ENCODE measurements around the gene LPGAT1. TPM values are rescaled to one million over a fixed set of nuclear protein-coding genes. Genes with fewer than 3 reads are reported as not detected.

LPGAT1 gene
- total RNA-seq, 1 donor from 2014 or later: 5.7 TPM

DNA sequence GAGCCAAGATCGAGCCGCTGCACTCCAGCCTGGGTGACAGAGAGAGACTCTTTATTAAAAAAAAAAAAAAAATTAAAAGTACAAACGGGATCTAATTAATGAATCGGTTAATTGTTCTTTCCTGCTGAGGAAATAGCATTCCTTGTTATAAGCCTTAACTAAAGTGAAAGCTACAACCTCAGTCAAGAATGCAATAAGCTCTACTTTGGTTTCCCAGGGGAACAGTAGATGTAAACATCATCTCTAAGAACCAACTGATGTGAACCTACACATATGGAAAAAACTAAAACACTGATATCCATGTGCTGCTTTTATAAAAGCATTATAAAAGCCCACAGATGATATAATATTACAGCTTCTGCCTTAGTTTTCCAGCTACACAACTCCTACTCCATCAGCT is 41.9 kb downstream of the LPGAT1 start:
- Histone ChIP-seq H4K20me1 (ENCODE audit: low read depth) (no peaks in the 10 kb centered on the region), H3K4me1 (no peaks in the 10 kb centered on the region), H3K27ac (no peak overlapping the region), H3K4me2 (no peak overlapping the region), H3K4me3 (no peak overlapping the region), H3F3A (ENCODE audit: low read depth) (no peaks in the 10 kb centered on the region), H3K9me3 (ENCODE audit: low read depth) (no peaks in the 10 kb centered on the region), H3K36me3 (no peaks in the 10 kb centered on the region), H3K79me2 (ENCODE audit: low read depth) (no peaks in the 10 kb centered on the region), H2AFZ (replicated peaks) (no peak overlapping the region), H3K9ac (no peak overlapping the region), H3K27me3 (no peaks in the 10 kb centered on the region)
- Mint-ChIP-seq H3K4me1 (no peaks in the 10 kb centered on the region), H3K9me3 (no peaks in the 10 kb centered on the region), H3K36me3 (peaks cover 15% of the 10 kb centered on the region), H3K27ac (no peak overlapping the region), H3K4me3 (no peak overlapping the region), H3K27me3 (ENCODE audit: insufficient read depth, low read depth) (peaks cover 3% of the 10 kb centered on the region)
- no peak for TF ChIP-seq EZH2phosphoT487 (IDR thresholded peaks at IDR 0.05)
- TF ChIP-seq, protein P1, sequence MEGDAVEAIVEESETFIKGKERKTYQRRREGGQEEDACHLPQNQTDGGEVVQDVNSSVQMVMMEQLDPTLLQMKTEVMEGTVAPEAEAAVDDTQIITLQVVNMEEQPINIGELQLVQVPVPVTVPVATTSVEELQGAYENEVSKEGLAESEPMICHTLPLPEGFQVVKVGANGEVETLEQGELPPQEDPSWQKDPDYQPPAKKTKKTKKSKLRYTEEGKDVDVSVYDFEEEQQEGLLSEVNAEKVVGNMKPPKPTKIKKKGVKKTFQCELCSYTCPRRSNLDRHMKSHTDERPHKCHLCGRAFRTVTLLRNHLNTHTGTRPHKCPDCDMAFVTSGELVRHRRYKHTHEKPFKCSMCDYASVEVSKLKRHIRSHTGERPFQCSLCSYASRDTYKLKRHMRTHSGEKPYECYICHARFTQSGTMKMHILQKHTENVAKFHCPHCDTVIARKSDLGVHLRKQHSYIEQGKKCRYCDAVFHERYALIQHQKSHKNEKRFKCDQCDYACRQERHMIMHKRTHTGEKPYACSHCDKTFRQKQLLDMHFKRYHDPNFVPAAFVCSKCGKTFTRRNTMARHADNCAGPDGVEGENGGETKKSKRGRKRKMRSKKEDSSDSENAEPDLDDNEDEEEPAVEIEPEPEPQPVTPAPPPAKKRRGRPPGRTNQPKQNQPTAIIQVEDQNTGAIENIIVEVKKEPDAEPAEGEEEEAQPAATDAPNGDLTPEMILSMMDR (IDR thresholded peaks at IDR 0.05): no peak
- TF ChIP-seq EZH2 (IDR thresholded peaks at IDR 0.05): no peak
- no peak for DNase-seq (ENCODE audit: low spot score)

DNA sequence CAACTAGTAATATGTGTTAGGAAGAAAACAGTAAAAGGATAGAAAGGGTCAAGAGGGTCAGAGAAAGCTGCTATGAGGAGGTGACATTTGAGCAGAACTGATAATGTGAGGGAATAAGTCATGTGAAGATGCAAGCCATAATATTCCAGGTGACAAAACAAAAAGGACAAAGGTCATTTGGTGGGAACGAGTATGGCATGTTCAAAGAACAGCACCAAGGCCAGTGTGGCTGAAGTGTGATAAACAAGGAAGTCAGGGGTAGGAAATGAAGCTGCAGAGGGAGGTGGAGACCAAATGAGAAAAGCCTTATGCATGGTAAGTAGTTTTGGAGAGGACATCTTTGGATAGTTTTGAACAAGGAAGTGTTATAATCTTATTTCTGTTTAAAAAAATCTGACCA is 46.7 kb downstream of the LPGAT1 start:
- peaks cover 6% of the 10 kb centered on the region for H3K36me3 Mint-ChIP-seq
- Histone ChIP-seq H4K20me1 (ENCODE audit: low read depth) (no peaks in the 10 kb centered on the region), H3K4me1 (no peaks in the 10 kb centered on the region), H3K4me3 (no peak overlapping the region), H3K36me3 (no peaks in the 10 kb centered on the region), H3K27me3 (no peaks in the 10 kb centered on the region), H3K4me2 (no peak overlapping the region), H2AFZ (replicated peaks) (no peak overlapping the region), H3K79me2 (ENCODE audit: low read depth) (no peaks in the 10 kb centered on the region), H3K27ac (no peak overlapping the region), H3K9ac (no peak overlapping the region), H3F3A (ENCODE audit: low read depth) (no peaks in the 10 kb centered on the region), H3K9me3 (ENCODE audit: low read depth) (no peaks in the 10 kb centered on the region)
- no peak for TF ChIP-seq EZH2phosphoT487 (IDR thresholded peaks at IDR 0.05)
- TF ChIP-seq, protein P1 (IDR thresholded peaks at IDR 0.05): no peak
- TF ChIP-seq EZH2 (IDR thresholded peaks at IDR 0.05): no peak
- H3K9me3 Mint-ChIP-seq: no peaks in the 10 kb centered on the region
- DNase-seq (ENCODE audit: low spot score): no peak
- peaks cover 3% of the 10 kb centered on the region for H3K27me3 Mint-ChIP-seq (ENCODE audit: insufficient read depth, low read depth)
- no peak overlapping the region for H3K4me3 Mint-ChIP-seq
- no peaks in the 10 kb centered on the region for H3K4me1 Mint-ChIP-seq
- H3K27ac Mint-ChIP-seq: no peak overlapping the region

DNA sequence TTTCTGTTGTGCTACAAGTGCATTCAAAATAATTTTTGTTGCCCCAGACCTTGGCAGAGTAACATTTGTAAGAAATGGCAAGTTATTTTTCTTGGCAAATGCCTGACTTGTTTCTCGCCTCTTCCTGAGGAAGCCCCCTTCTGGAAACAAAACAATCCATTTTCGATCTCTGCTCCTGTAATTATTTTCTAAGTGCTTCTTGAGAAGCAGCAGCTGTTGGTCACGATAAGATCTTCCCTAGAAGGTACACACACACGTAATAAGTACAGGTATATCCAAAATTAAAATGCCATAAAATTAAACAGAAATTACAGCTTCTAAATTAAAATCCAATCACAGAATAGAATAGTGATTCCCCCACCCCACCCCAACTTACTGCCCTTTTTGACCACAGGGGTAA is 47.3 kb downstream of the LPGAT1 start:
- Mint-ChIP-seq H3K4me3 (no peak overlapping the region), H3K27ac (no peak overlapping the region), H3K27me3 (ENCODE audit: insufficient read depth, low read depth) (peaks cover 3% of the 10 kb centered on the region), H3K4me1 (no peaks in the 10 kb centered on the region), H3K36me3 (peaks cover 9% of the 10 kb centered on the region), H3K9me3 (no peaks in the 10 kb centered on the region)
- Histone ChIP-seq H3K36me3 (no peaks in the 10 kb centered on the region), H3K27ac (no peak overlapping the region), H3K4me2 (no peak overlapping the region), H2AFZ (replicated peaks) (no peak overlapping the region), H3K9ac (no peak overlapping the region), H3F3A (ENCODE audit: low read depth) (no peaks in the 10 kb centered on the region), H3K4me1 (no peaks in the 10 kb centered on the region), H4K20me1 (ENCODE audit: low read depth) (no peaks in the 10 kb centered on the region), H3K9me3 (ENCODE audit: low read depth) (no peaks in the 10 kb centered on the region), H3K4me3 (no peak overlapping the region), H3K27me3 (no peaks in the 10 kb centered on the region), H3K79me2 (ENCODE audit: low read depth) (no peaks in the 10 kb centered on the region)
- DNase-seq (ENCODE audit: low spot score): no peak
- no peak for TF ChIP-seq EZH2 (IDR thresholded peaks at IDR 0.05)
- no peak for TF ChIP-seq EZH2phosphoT487 (IDR thresholded peaks at IDR 0.05)
- TF ChIP-seq, protein P1 (IDR thresholded peaks at IDR 0.05): no peak
